Measurements from ENCODE around the gene SQOR. TPM values are rescaled to one million over a fixed set of nuclear protein-coding genes. Genes with fewer than 3 reads are reported as not detected.

Gene SQOR
- total RNA-seq, 1 experiment from 2014 or later: 17.6 TPM

- H3K27me3 ChIP-seq (ENCODE audit: insufficient read depth, low read length): no peaks in the 10 kb centered on the region
- no peak overlapping the region for H3K9ac ChIP-seq (ENCODE audit: low read length)
- peak overlapping the region; percentile 78; the same call in 1 of the 2 replicates for H3K4me2 ChIP-seq (ENCODE audit: low read length)
- DNase-seq (ENCODE audit: low read depth, low spot score) (no peak), ATAC-seq (no peak)
- H2AFZ ChIP-seq (ENCODE audit: low read depth, low read length, poor library complexity, severe bottlenecking): no peak overlapping the region
- no TSS peak for BruUV-seq (replicated peaks)
- no peak overlapping the region for H3K4me3 ChIP-seq (replicated peaks in 1 of 2; ENCODE audit: low read depth in 1 of 2, low read length in 2 of 2)
- ChIA-PET RAD21 (ENCODE audit: low non-redundant PET in 1 of 2, low total read pairs in 2 of 2, uncharacterized antibody in 2 of 2, unreplicated experiment in 2 of 2) (no interaction called here), CTCF (interaction anchor here (0.6 to 1.3 kb wide), 3 partner anchors 126 to 422 kb away, joined by 3 to 4 read pairs (median 3); no protein-coding TSS in a partner anchor), POLR2A (no interaction called here)
- H3K79me2 ChIP-seq (ENCODE audit: insufficient read depth, low read length): peaks cover 42% of the 10 kb centered on the region
- intact Hi-C loops (cut with micrococcal nuclease): no loop called here
- H3K9me2 ChIP-seq (ENCODE audit: insufficient read depth): no peaks in the 10 kb centered on the region
- TF ChIP-seq, protein P1, sequence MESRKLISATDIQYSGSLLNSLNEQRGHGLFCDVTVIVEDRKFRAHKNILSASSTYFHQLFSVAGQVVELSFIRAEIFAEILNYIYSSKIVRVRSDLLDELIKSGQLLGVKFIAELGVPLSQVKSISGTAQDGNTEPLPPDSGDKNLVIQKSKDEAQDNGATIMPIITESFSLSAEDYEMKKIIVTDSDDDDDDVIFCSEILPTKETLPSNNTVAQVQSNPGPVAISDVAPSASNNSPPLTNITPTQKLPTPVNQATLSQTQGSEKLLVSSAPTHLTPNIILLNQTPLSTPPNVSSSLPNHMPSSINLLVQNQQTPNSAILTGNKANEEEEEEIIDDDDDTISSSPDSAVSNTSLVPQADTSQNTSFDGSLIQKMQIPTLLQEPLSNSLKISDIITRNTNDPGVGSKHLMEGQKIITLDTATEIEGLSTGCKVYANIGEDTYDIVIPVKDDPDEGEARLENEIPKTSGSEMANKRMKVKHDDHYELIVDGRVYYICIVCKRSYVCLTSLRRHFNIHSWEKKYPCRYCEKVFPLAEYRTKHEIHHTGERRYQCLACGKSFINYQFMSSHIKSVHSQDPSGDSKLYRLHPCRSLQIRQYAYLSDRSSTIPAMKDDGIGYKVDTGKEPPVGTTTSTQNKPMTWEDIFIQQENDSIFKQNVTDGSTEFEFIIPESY (IDR thresholded peaks at IDR 0.05; ENCODE audit: extremely low read depth, insufficient replicate concordance, low read length): no peak
- TF ChIP-seq SP1 (IDR thresholded peaks at IDR 0.05; ENCODE audit: low read depth) (no peak), YY1 (IDR thresholded peaks at IDR 0.05; ENCODE audit: extremely low read depth, insufficient replicate concordance, low read depth, low read length) (no peak), SRF (IDR thresholded peaks at IDR 0.05; ENCODE audit: low read depth) (no peak), ATF3 (IDR thresholded peaks at IDR 0.05) (no peak), ZNF274 (IDR thresholded peaks at IDR 0.05; ENCODE audit: low read depth, low read length) (no peak), SIN3A (IDR thresholded peaks at IDR 0.05; ENCODE audit: low read depth) (no peak), ZFX (IDR thresholded peaks at IDR 0.05) (no peak), CTCF (IDR thresholded peaks at IDR 0.05 in 2 of 3, conservative IDR thresholded peaks at IDR 0.05 in 1 of 3; ENCODE audit: borderline replicate concordance in 1 of 3, insufficient read depth in 1 of 3, low read depth in 2 of 3, low read length in 2 of 3) (no peak), REST (IDR thresholded peaks at IDR 0.05; ENCODE audit: low read depth) (no peak), CEBPB (IDR thresholded peaks at IDR 0.05; ENCODE audit: low read depth) (no peak), RAD21 (IDR thresholded peaks at IDR 0.05; ENCODE audit: low read depth) (no peak), EZH2phosphoT487 (IDR thresholded peaks at IDR 0.05; ENCODE audit: borderline replicate concordance) (no peak), EZH2 (IDR thresholded peaks at IDR 0.05) (no peak), CBX3 (IDR thresholded peaks at IDR 0.05; ENCODE audit: low read depth) (no peak), POLR2A (IDR thresholded peaks at IDR 0.05; ENCODE audit: borderline replicate concordance, extremely low read depth, insufficient read depth, insufficient read length) (no peak), FOSL1 (IDR thresholded peaks at IDR 0.05; ENCODE audit: low read depth) (no peak), EGR1 (IDR thresholded peaks at IDR 0.05; ENCODE audit: low read depth) (no peak), ELF1 (IDR thresholded peaks at IDR 0.05; ENCODE audit: borderline replicate concordance, low read depth) (no peak)
- H3K27ac ChIP-seq (ENCODE audit: low read depth, low read length): no peak overlapping the region
- H3K4me1 ChIP-seq (ENCODE audit: control insufficient read depth in 1 of 2, insufficient read depth in 2 of 2, low read length in 2 of 2): peaks cover 7 to 18% of the 10 kb centered on the region in 2 experiments; a peak in 3 of 4 replicates
- H4K20me1 ChIP-seq (ENCODE audit: insufficient read depth): no peaks in the 10 kb centered on the region
- no peaks in the 10 kb centered on the region for H3K9me3 ChIP-seq (ENCODE audit: control insufficient read depth in 1 of 2, insufficient read depth in 1 of 2, low read depth in 1 of 2, low read length in 2 of 2)
- no peaks in the 10 kb centered on the region for H3K36me3 ChIP-seq (ENCODE audit: control insufficient read depth in 1 of 2, insufficient read depth in 2 of 2, low read length in 2 of 2)
Observed at GRCh38 chr15:45585069-45585791, 49.6 kb upstream of the SQOR start.
